G401 (cell line): ENCODE results near the gene RPS25. TPM values are rescaled to one million over a fixed set of nuclear protein-coding genes. Genes with fewer than 3 reads are reported as not detected.
"Not testable (repeated sequence)": the region's sequence is repeated elsewhere in the genome, so short reads cannot be mapped to it uniquely, and the experiment has no call there.

Experiments used
- DNase-seq: peaks from one replicate; pipeline ENCODE4 v3.0.0-alpha.2; 2015; ENCODE audit warnings: low spot score
- in situ Hi-C: cut with HindIII; loops from 2 replicates; pipeline ENCODE4 v1.10.0; 2016; ENCODE audit warnings: low sequenced_read_pairs, mixed read lengths
- total RNA-seq: library from RNA; depleted of rRNA; stranded (reverse); fragments of >200 nt; shearing (Covaris generic); gene quantifications from 2 replicates; pipeline ENCODE4 v1.2.3, GENCODE V29; 2014; rRNA removed

RPS25 gene
- total RNA-seq, 1 experiment from 2014 or later, result 2,429 TPM

DNA sequence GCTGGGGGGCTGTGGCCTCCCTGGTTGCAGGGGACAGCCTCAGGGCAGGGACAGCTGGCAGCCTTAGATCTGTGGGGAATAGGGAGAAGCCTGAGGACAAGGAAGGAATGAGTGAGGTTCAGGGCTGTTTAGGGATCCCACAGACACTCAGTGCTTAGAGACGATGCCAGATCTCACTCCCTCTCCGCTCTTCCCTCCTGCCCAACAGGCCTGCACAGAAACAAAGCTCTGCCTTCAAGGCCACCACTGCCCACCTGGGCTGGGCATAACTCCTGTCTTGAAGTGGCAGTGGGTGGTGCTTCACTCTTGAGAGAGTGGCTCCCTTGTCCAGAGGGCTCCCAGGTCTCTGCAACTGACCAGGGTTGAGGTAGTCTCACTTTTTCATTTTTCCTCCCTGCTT is 33.3 kb downstream of the RPS25 start:
- in situ Hi-C loops, result no loop called here

DNA sequence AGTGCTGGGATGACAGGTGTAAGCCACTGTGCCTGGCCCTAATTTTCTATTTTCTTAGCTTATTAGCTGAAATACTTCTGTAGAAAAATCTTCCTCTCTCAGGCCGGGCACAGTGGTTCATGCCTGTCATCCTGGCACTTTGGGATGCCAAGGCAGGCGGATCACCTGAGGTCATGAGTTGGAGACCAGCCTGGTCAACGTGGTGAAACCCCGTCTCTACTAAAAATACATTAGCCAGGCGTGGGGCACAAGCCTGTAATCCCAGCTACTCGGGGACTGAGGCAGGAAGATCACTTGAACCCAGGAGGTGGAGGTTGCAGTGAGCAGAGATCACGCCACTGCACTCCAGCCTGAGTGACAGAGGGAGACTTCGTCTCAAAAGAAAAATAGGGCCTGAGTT is 33.8 kb downstream of the RPS25 start:
- DNase-seq, in situ Hi-C loops: not testable (repeated sequence)

More for the DNA sequence above, 33.3 kb downstream of the RPS25 start:
- DNase-seq, result no peak

DNA sequence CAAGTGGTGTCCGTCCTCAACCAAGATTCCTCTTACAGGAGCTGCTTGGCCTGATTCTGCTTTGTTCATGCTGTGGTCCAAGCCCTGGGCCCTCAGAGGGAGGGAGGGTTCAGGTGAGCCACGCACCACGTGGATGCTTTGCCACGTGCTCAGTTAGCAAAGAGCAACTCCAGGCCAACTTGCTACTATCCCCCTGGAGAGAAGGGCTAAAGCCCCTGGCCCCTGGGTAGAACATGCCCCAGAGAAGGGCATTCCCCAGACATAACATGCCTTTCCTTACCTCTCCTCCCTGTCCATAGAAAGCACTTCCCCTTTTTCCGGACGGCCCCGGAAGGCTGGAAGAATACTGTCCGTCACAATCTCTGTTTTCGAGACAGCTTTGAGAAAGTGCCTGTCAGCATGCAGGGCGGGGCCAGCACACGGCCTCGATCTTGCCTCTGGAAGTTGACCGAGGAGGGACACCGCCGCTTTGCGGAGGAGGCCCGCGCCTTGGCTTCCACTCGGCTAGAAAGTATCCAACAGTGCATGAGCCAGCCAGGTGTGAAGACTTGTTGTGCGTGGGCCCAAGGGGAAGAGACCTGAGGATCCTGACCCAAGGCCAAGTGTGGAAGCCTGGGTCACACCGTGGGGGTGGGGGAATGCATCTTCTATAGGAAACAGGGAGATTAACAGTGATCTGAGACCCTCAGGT is 37.8 kb downstream of the RPS25 start:
- no peak for DNase-seq
- in situ Hi-C loops, result no loop called here

DNA sequence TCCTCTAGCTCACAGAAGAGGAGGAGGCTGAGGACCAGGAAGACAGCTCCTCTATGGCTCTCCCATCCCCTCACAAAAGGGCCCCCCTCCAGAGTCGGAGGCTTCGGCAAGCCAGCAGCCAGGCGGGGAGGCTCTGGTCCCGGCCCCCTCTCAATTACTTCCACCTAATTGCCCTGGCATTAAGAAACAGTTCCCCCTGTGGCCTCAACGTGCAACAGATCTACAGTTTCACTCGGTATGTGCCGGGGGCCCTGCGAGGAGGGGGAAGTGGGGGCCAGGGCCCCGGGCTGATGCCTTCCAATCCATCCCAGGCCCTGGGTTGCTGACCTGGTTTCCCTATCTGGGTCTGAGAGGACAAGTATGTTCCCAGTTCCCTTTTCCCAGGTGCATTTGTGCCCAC is 38.7 kb downstream of the RPS25 start:
- DNase-seq, result no peak
- in situ Hi-C loops, result no loop called here

GRCh38 chr11:118975771-118976709 is 42.1 kb downstream of the RPS25 start:
- no peak for DNase-seq
- in situ Hi-C loops, result no loop called here

GRCh38 chr11:118973985-118974384 is 44.2 kb downstream of the RPS25 start:
- no peak for DNase-seq

DNA sequence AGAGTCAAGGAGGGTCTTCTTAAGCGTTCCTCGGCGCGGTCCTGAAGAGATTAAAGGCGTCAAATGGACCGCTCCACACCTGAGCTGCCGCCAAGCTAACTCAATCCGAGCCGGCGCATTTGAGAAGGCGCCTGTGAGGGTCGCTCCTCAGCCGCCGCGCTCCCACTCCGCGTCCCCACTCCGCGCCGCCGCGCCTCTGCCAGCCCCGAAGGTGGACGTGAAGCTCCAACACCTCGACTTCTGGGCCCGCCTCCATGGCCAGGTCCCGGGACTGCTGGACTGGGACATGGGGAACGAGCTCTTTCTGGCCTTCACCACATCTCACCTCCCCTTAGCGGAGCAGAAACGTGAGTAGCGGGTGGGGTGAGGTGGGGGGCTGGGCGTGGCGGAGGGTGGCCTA is 46.5 kb downstream of the RPS25 start, which contains the start of gene FOXR1:
FOXR1 (plus strand) TSS at position 116 of the 400 bp plus-strand sequence; CDS start at position 287, 171 bp downstream.
- in situ Hi-C loops, result no loop called here
- no peak for DNase-seq

More at GRCh38 chr11:118973985-118974384, 44.2 kb downstream of the RPS25 start:
- in situ Hi-C loops, result no loop called here

GRCh38 chr11:118969508-118969907 is 48.6 kb downstream of the RPS25 start:
- DNase-seq, in situ Hi-C loops: not testable (repeated sequence)

Other genes with a start within 250 kb of the RPS25 start
- gene DDX6, start 227.2 kb downstream of the RPS25 start, total RNA-seq, result 51.7 and 82.5 TPM in 2 replicates
- gene CXCR5, start 134.5 kb downstream of the RPS25 start, total RNA-seq, result not detected in 2 replicates
- 10.2 and 13.4 TPM in 2 replicates for gene BCL9L, start 92.4 kb downstream of the RPS25 start, total RNA-seq
- not detected in 2 replicates for gene UPK2, start 62.0 kb downstream of the RPS25 start, total RNA-seq
- not detected in 2 replicates for gene FOXR1, start 46.6 kb downstream of the RPS25 start, total RNA-seq
- gene CENATAC, start 20.2 kb downstream of the RPS25 start, total RNA-seq, result 30.4 and 34.0 TPM in 2 replicates
- 97.7 and 110 TPM in 2 replicates for gene TRAPPC4, start 423 bp upstream of the RPS25 start, total RNA-seq
- 9.9 and 15.5 TPM in 2 replicates for gene SLC37A4, start 12.5 kb upstream of the RPS25 start, total RNA-seq
- gene HYOU1, start 38.9 kb upstream of the RPS25 start, total RNA-seq, result 152 and 205 TPM in 2 replicates
- 19.9 and 21.0 TPM in 2 replicates for gene VPS11, start 49.5 kb upstream of the RPS25 start, total RNA-seq
- gene HMBS, start 66.5 kb upstream of the RPS25 start, total RNA-seq, result 63.6 and 87.0 TPM in 2 replicates
- gene DPAGT1, start 83.5 kb upstream of the RPS25 start, total RNA-seq, result 4.0 and 4.7 TPM in 2 replicates
- 4.6 and 5.8 TPM in 2 replicates for gene C2CD2L, start 89.0 kb upstream of the RPS25 start, total RNA-seq
- gene HINFP, start 103.2 kb upstream of the RPS25 start, total RNA-seq, result 18.5 and 22.4 TPM in 2 replicates
- 0.06 and 1.7 TPM in 2 replicates for gene ABCG4, start 130.7 kb upstream of the RPS25 start, total RNA-seq
- gene NLRX1, start 150.4 kb upstream of the RPS25 start, total RNA-seq, result not detected in 2 replicates
- gene NHERF4, start 167.1 kb upstream of the RPS25 start, total RNA-seq, result not detected in 2 replicates
- gene CBL, start 188.0 kb upstream of the RPS25 start, total RNA-seq, result 4.9 and 11.7 TPM in 2 replicates